B cell (primary cell): ENCODE results near the gene BAK1. TPM values are rescaled to one million over a fixed set of nuclear protein-coding genes. Genes with fewer than 3 reads are reported as not detected.

Experiments
- ATAC-seq: fragments of 200-7000 bp; cut with Tn5 transposase; one replicate; pipeline ENCODE4 v1.10.0; 2021; ENCODE audit warnings: low read depth, mild to moderate bottlenecking, moderate number of reproducible peaks, moderate library complexity
- CTCF ChIA-PET: fragments of 350-600 bp; sonication (Branson Sonifier 250); formaldehyde crosslinking; loops from one replicate; lab custom pipeline; 2021; ENCODE audit warnings: antibody characterized with exemption, inconsistent platforms; lab: Charles Lee
- POLR2A ChIA-PET: fragments of 350-600 bp; sonication (Branson Sonifier 250); formaldehyde crosslinking; loops from one replicate; lab custom pipeline; 2021; ENCODE audit warnings: antibody characterized with exemption; lab: Charles Lee
- DNase-seq: peaks from one replicate; pipeline ENCODE4 v3.0.0; 2013
- H2AFZ ChIP-seq: 2 replicates; pipeline ENCODE4 v1.6.1; 2012; ENCODE audit warnings: mild to moderate bottlenecking, low read depth, low read length; ENCODE audit not compliant: insufficient read depth, poor library complexity, severe bottlenecking
- H3K27ac ChIP-seq, 2 donors: 1 replicate in 1 of 2; 2 replicates in 1 of 2; pipeline ENCODE4 v1.5.1; 2012 to 2013; ENCODE audit warnings: low read length in 2 of 2, mild to moderate bottlenecking in 2 of 2, moderate library complexity in 1 of 2
- H3K27me3 ChIP-seq, 4 experiments: fragments of 200-600 bp in 1 of 4; sonication (generic) in 1 of 4; replicated peaks in 1 of 4; 1 replicate in 2 of 4; 2 replicates in 2 of 4; pipeline versions ENCODE4 v1.6.1 to v1.7.0; 2013 to 2016; ENCODE audit warnings: low read length in 3 of 4, mild to moderate bottlenecking in 2 of 4, mixed read lengths in 1 of 4, moderate library complexity in 1 of 4; ENCODE audit not compliant: insufficient read depth in 4 of 4, control insufficient read depth in 3 of 4; ENCODE audit errors: control extremely low read depth in 1 of 4
- H3K36me3 ChIP-seq, 2 experiments: replicated peaks in 1 of 2; 1 replicate in 1 of 2; 2 replicates in 1 of 2; pipeline versions ENCODE4 v1.6.1 to v1.7.1; 2013; ENCODE audit warnings: low read length in 1 of 2; ENCODE audit not compliant: insufficient read depth in 2 of 2, control insufficient read depth in 1 of 2; ENCODE audit errors: control extremely low read depth in 1 of 2, extremely low read depth in 1 of 2
- H3K4me1 ChIP-seq, 2 donors: fragments of 200-600 bp in 1 of 2; sonication (generic) in 1 of 2; 1 replicate in 1 of 2; 2 replicates in 1 of 2; pipeline versions ENCODE4 v1.5.1 to v1.6.1; 2013 to 2017; ENCODE audit warnings: low read length in 2 of 2; ENCODE audit not compliant: control insufficient read depth in 2 of 2, insufficient read depth in 2 of 2
- H3K4me2 ChIP-seq: replicated peaks from 2 replicates; pipeline ENCODE3; 2012; ENCODE audit warnings: mild to moderate bottlenecking, low read depth, low read length; ENCODE audit not compliant: poor library complexity, severe bottlenecking
- H3K4me3 ChIP-seq, 5 experiments: fragments of 200-600 bp in 1 of 5; sonication (generic) in 1 of 5; 1 replicate in 3 of 5; 2 replicates in 2 of 5; pipeline versions ENCODE4 v1.5.1 to v1.7.0; 2011 to 2016; ENCODE audit warnings: low read length in 4 of 5, mild to moderate bottlenecking in 4 of 5, low read depth in 2 of 5, control low read depth in 1 of 5, moderate library complexity in 1 of 5; ENCODE audit not compliant: insufficient read depth in 1 of 5; ENCODE audit errors: control extremely low read depth in 1 of 5, extremely low read depth in 1 of 5
- H3K79me2 ChIP-seq: fragments of 200-600 bp; sonication (generic); one replicate; pipeline ENCODE4 v1.6.0; 2016; ENCODE audit warnings: low read length; ENCODE audit not compliant: control insufficient read depth, insufficient read depth
- H3K9ac ChIP-seq: fragments of 200-600 bp; sonication (generic); 2 replicates; pipeline ENCODE4 v1.6.1; 2017; ENCODE audit warnings: mild to moderate bottlenecking, low read length, moderate library complexity
- H3K9me3 ChIP-seq, 3 donors: one replicate each; pipeline versions ENCODE4 v1.6.1 to v1.7.1; 2013; ENCODE audit warnings: low read length in 2 of 3; ENCODE audit not compliant: control insufficient read depth in 2 of 3, insufficient read depth in 1 of 3; ENCODE audit errors: control extremely low read depth in 1 of 3
- H4K20me1 ChIP-seq: 2 replicates; pipeline ENCODE4 v1.6.0; 2012; ENCODE audit warnings: mild to moderate bottlenecking, low read length; ENCODE audit not compliant: insufficient read depth, control insufficient read depth, poor library complexity, severe bottlenecking
- H3K27ac Mint-ChIP-seq: one replicate; pipeline ENCODE4 v1.8.0; 2021; ENCODE audit warnings: mixed read lengths
- H3K27me3 Mint-ChIP-seq: one replicate; pipeline ENCODE4 v1.8.0; 2021; ENCODE audit warnings: mixed read lengths
- H3K4me1 Mint-ChIP-seq: one replicate; pipeline ENCODE4 v1.8.0; 2021; ENCODE audit warnings: mixed read lengths
- H3K4me3 Mint-ChIP-seq: one replicate; pipeline ENCODE4 v1.8.0; 2021; ENCODE audit warnings: mixed read lengths
- H3K9me3 Mint-ChIP-seq: one replicate; pipeline ENCODE4 v1.8.0; 2022; ENCODE audit warnings: mixed read lengths; ENCODE audit not compliant: insufficient read depth
- CTCF ChIP-seq: fragments of 200-600 bp; IDR thresholded peaks from one replicate; pipeline ENCODE4 v1.8.0; 2022; ENCODE audit warnings: antibody characterized with exemption, mild to moderate bottlenecking
- EZH2 ChIP-seq: IDR thresholded peaks from 2 replicates; pipeline ENCODE4 v1.6.1; 2012; ENCODE audit warnings: borderline replicate concordance, low read depth, mild to moderate bottlenecking, moderate library complexity, low read length; ENCODE audit not compliant: insufficient read depth, poor library complexity, severe bottlenecking
- WGBS: methylation state at CpG from one replicate; pipeline ENCODE4 v1.1.5; 2013; ENCODE audit warnings: missing lambda C conversion rate; ENCODE audit not compliant: insufficient coverage; 5-methylcytosine and 5-hydroxymethylcytosine counted together
- intact Hi-C: fragments of 100-400 bp; cut with micrococcal nuclease; formaldehyde crosslinking; loops from one replicate; pipeline ENCODE4 v1.10.0; 2022
- polyA plus RNA-seq: library from polyadenylated mRNA; depleted of rRNA; stranded (reverse); fragments of >200 nt; gene quantifications from 2 replicates; pipeline ENCODE4 v1.2.3, GENCODE V29; 2012
- total RNA-seq, 2 donors: library from RNA; stranded (reverse); fragments of 120-200 nt in 1 of 2; gene quantifications; 1 replicate in 1 of 2; 2 replicates in 1 of 2; pipeline versions ENCODE4 v1.2.3 to v1.2.4, GENCODE V29; 2013 to 2022

Gene BAK1
- total and polyA plus RNA-seq, 2 donors (not counting 1 experiment from before 2014, with no cell fraction given) = 23.3 to 34.3 TPM

- H2AFZ ChIP-seq = no peak overlapping the region
- no peaks in the 10 kb centered on the region for H3K36me3 ChIP-seq
- H4K20me1 ChIP-seq = no peaks in the 10 kb centered on the region
- no peak overlapping the region for H3K9ac ChIP-seq
- H3K4me3 Mint-ChIP-seq = peak overlapping the region; percentile 34
- ChIA-PET POLR2A (interaction anchor here (0.7 to 1.4 kb wide), 3 partner anchors 18 to 111 kb away, joined by 3 to 10 read pairs (median 8); no protein-coding TSS in a partner anchor), CTCF (interaction anchor here (0.6 to 15.7 kb wide), 28 partner anchors 8 to 172 kb away, joined by 3 to 330 read pairs (median 6); partner anchors contain the start of genes BAK1, ITPR3 and UQCC2)
- H3K4me1 ChIP-seq = peaks cover 53 to 64% of the 10 kb centered on the region in 2 donors
- 49% methylated on average over 8 of the region's 9 CpGs for WGBS
- no peak overlapping the region for H3K4me3 ChIP-seq
- no peaks in the 10 kb centered on the region for H3K27me3 ChIP-seq
- peaks cover 63% of the 10 kb centered on the region for H3K4me1 Mint-ChIP-seq
- no peaks in the 10 kb centered on the region for H3K79me2 ChIP-seq
- DNase-seq = peak; percentile 79
- peak overlapping the region; percentile 62 for H3K4me2 ChIP-seq
- H3K9me3 Mint-ChIP-seq = no peaks in the 10 kb centered on the region
- no peaks in the 10 kb centered on the region for H3K27me3 Mint-ChIP-seq
- ATAC-seq = no peak
- intact Hi-C loops = loop anchor here (1.0 to 2.0 kb wide), 3 partner anchors 17 to 565 kb away; no protein-coding TSS in a partner anchor
- peaks cover 0 to 11% (median 5%) of the 10 kb centered on the region in 3 donors for H3K9me3 ChIP-seq
- TF ChIP-seq EZH2 = no peak
- TF ChIP-seq CTCF = peak; percentile 87
- H3K27ac Mint-ChIP-seq = peak overlapping the region; percentile 72
- peak overlapping the region in 1 of 2 donors; percentile 94 for H3K27ac ChIP-seq
These were observed 9.9 kb upstream of the BAK1 start for GRCh38 chr6:33589731-33590530.

GRCh38 chr6:33589392-33589730 lies 9.3 kb upstream of the BAK1 start:
- ATAC-seq (no peak), DNase-seq (no peak)
- intact Hi-C loops = loop anchor here (2.0 kb wide), 1 partner anchor 565 kb away; no protein-coding TSS in a partner anchor
- Histone ChIP-seq H3K4me1 (peaks cover 54 to 68% of the 10 kb centered on the region in 2 donors), H3K9me3 (peaks cover 0 to 11% (median 5%) of the 10 kb centered on the region in 3 donors), H2AFZ (no peak overlapping the region), H3K79me2 (no peaks in the 10 kb centered on the region), H3K27ac (no peak overlapping the region), H3K4me2 (no peak overlapping the region), H3K9ac (no peak overlapping the region), H3K4me3 (no peak overlapping the region), H3K27me3 (no peaks in the 10 kb centered on the region), H3K36me3 (no peaks in the 10 kb centered on the region), H4K20me1 (no peaks in the 10 kb centered on the region)
- peaks cover 62% of the 10 kb centered on the region for H3K4me1 Mint-ChIP-seq
- peak overlapping the region; percentile 34 for H3K4me3 Mint-ChIP-seq
- 79% methylated on average over 3 of the region's 4 CpGs for WGBS
- no peaks in the 10 kb centered on the region for H3K9me3 Mint-ChIP-seq
- POLR2A ChIA-PET = interaction anchor here (0.7 to 1.4 kb wide), 3 partner anchors 18 to 225 kb away, joined by 3 to 8 read pairs (median 3); no protein-coding TSS in a partner anchor
- CTCF ChIA-PET = interaction anchor here (0.8 to 15.7 kb wide), 17 partner anchors 9 to 173 kb away, joined by 3 to 330 read pairs (median 6); partner anchors contain the start of gene UQCC2
- H3K27ac Mint-ChIP-seq = peak overlapping the region; percentile 72
- TF ChIP-seq CTCF (no peak), EZH2 (no peak)
- H3K27me3 Mint-ChIP-seq = no peaks in the 10 kb centered on the region
